DOHH2 (cell line): Measurements from ENCODE around the gene NCAPD2.
A peak's percentile ranks its signal among the peaks of the same experiment; 100 is the strongest.

Experiments used
- H3F3A ChIP-seq: fragments of 200-600 bp; sonication (generic), shearing (Covaris generic); 2 replicates; pipeline ENCODE4 v1.6.0; 2016; ENCODE audit warnings: antibody characterized with exemption, mild to moderate bottlenecking; ENCODE audit not compliant: control insufficient read depth, insufficient read depth
- H3K27ac ChIP-seq: fragments of 200-600 bp; sonication (generic); 2 replicates; pipeline ENCODE4 v1.5.1; 2014; ENCODE audit warnings: low read depth, mild to moderate bottlenecking, low read length, moderate library complexity
- H3K27me3 ChIP-seq: fragments of 200-600 bp; sonication (generic); 2 replicates; pipeline ENCODE4 v1.6.1; 2014; ENCODE audit warnings: mild to moderate bottlenecking, low read length, mixed read lengths; ENCODE audit not compliant: control insufficient read depth
- H3K36me3 ChIP-seq: fragments of 200-600 bp; sonication (generic); 2 replicates; pipeline ENCODE4 v1.6.1; 2014; ENCODE audit warnings: mild to moderate bottlenecking, low read length, moderate library complexity, mixed read lengths; ENCODE audit not compliant: control insufficient read depth
- H3K4me1 ChIP-seq: fragments of 200-600 bp; sonication (generic); 2 replicates; pipeline ENCODE4 v1.6.1; 2014; ENCODE audit warnings: mild to moderate bottlenecking, low read length, mixed read lengths; ENCODE audit not compliant: control insufficient read depth
- H3K4me2 ChIP-seq: fragments of 200-600 bp; sonication (generic); 2 replicates; pipeline ENCODE4 v1.6.0; 2014; ENCODE audit warnings: mild to moderate bottlenecking, low read length, moderate library complexity
- H3K4me3 ChIP-seq: fragments of 200-600 bp; sonication (generic); 2 replicates; pipeline ENCODE4 v1.5.1; 2014; ENCODE audit warnings: mild to moderate bottlenecking, low read length, mixed read lengths
- H3K79me2 ChIP-seq: fragments of 200-600 bp; sonication (generic); 2 replicates; pipeline ENCODE4 v1.6.1; 2014; ENCODE audit warnings: mild to moderate bottlenecking, low read length, mixed read lengths; ENCODE audit not compliant: control insufficient read depth
- H3K9me2 ChIP-seq: fragments of 200-600 bp; sonication (generic); replicated peaks from 2 replicates; pipeline ENCODE4 v1.6.1; 2014; ENCODE audit warnings: mild to moderate bottlenecking, low read length, mixed read lengths; ENCODE audit not compliant: control insufficient read depth
- H3K9me3 ChIP-seq: fragments of 200-600 bp; sonication (generic); 2 replicates; pipeline ENCODE4 v1.6.1; 2014; ENCODE audit warnings: antibody characterized with exemption, low read length, mixed read lengths; ENCODE audit not compliant: control insufficient read depth, insufficient read depth
- H4K20me1 ChIP-seq: fragments of 200-600 bp; sonication (generic); 2 replicates; pipeline ENCODE4 v1.6.0; 2014; ENCODE audit warnings: low read depth, mild to moderate bottlenecking, antibody characterized with exemption, low read length, moderate library complexity; ENCODE audit not compliant: control insufficient read depth, insufficient read depth
- CTCF ChIP-seq: fragments of 200-600 bp; sonication (generic); IDR thresholded peaks from one replicate; pipeline ENCODE4 v1.5.1; 2014; ENCODE audit warnings: antibody characterized with exemption, mild to moderate bottlenecking, low read depth, low read length; ENCODE audit not compliant: poor library complexity, severe bottlenecking
- EZH2phosphoT487 ChIP-seq: fragments of 200-600 bp; sonication (generic); IDR thresholded peaks from 2 replicates; pipeline ENCODE4 v1.6.1; 2017; ENCODE audit warnings: borderline replicate concordance, mild to moderate bottlenecking, antibody characterized with exemption, low read length, moderate library complexity, mixed read lengths

Gene NCAPD2

GRCh38 chr12:6533923-6534694 is 40.2 kb downstream of the NCAPD2 start, which contains the start of gene GAPDH:
GAPDH (plus strand) TSS chr12:6534517; CDS start chr12:6534833, 316 bp downstream.
- Histone ChIP-seq H3K4me1 (peaks cover 58% of the 10 kb centered on the region), H4K20me1 (peaks cover 13% of the 10 kb centered on the region), H3F3A (peaks cover 75% of the 10 kb centered on the region), H3K36me3 (peaks cover 96% of the 10 kb centered on the region), H3K27ac (peak within 1 kb of the TSS; percentile 97), H3K79me2 (peaks cover 54% of the 10 kb centered on the region), H3K4me3 (peak within 1 kb of the TSS; percentile 88), H3K27me3 (no peaks in the 10 kb centered on the region), H3K9me2 (no peaks in the 10 kb centered on the region), H3K4me2 (peak within 1 kb of the TSS; percentile 89), H3K9me3 (no peaks in the 10 kb centered on the region)
- TF ChIP-seq CTCF = no peak
- TF ChIP-seq EZH2phosphoT487 = no peak

GRCh38 chr12:6534695-6534944 is 40.7 kb downstream of the NCAPD2 start:
- H3K4me1 ChIP-seq = peaks cover 58% of the 10 kb centered on the region
- peaks cover 54% of the 10 kb centered on the region for H3K79me2 ChIP-seq
- H3K9me3 ChIP-seq = no peaks in the 10 kb centered on the region
- no peaks in the 10 kb centered on the region for H3K9me2 ChIP-seq
- H3K4me3 ChIP-seq = peak overlapping the region; percentile 88
- peak overlapping the region; percentile 89 for H3K4me2 ChIP-seq
- H3K27ac ChIP-seq = peak overlapping the region; percentile 97
- H4K20me1 ChIP-seq = peaks cover 13% of the 10 kb centered on the region
- peaks cover 80% of the 10 kb centered on the region for H3F3A ChIP-seq
- TF ChIP-seq CTCF (no peak), EZH2phosphoT487 (no peak)
- peaks cover 96% of the 10 kb centered on the region for H3K36me3 ChIP-seq
- no peaks in the 10 kb centered on the region for H3K27me3 ChIP-seq

- H3K36me3 ChIP-seq = peaks cover 96% of the 10 kb centered on the region
Observed at GRCh38 chr12:6534945-6535696, 41.2 kb downstream of the NCAPD2 start.

More at GRCh38 chr12:6534945-6535696, 41.2 kb downstream of the NCAPD2 start:
- Histone ChIP-seq H3K4me1 (peaks cover 63% of the 10 kb centered on the region), H3K4me3 (peak overlapping the region; percentile 88), H3K4me2 (peak overlapping the region; percentile 89), H3K9me2 (no peaks in the 10 kb centered on the region), H4K20me1 (peaks cover 13% of the 10 kb centered on the region), H3K79me2 (peaks cover 54% of the 10 kb centered on the region), H3K27ac (peak overlapping the region; percentile 97), H3K9me3 (no peaks in the 10 kb centered on the region), H3K27me3 (no peaks in the 10 kb centered on the region), H3F3A (peaks cover 80% of the 10 kb centered on the region)
- TF ChIP-seq CTCF (peak; percentile 13), EZH2phosphoT487 (no peak)
